ENCODE data around the gene EXOC3L1.
A peak's percentile ranks its signal among the peaks of the same experiment; 100 is the strongest.

The EXOC3L1 gene

DNA sequence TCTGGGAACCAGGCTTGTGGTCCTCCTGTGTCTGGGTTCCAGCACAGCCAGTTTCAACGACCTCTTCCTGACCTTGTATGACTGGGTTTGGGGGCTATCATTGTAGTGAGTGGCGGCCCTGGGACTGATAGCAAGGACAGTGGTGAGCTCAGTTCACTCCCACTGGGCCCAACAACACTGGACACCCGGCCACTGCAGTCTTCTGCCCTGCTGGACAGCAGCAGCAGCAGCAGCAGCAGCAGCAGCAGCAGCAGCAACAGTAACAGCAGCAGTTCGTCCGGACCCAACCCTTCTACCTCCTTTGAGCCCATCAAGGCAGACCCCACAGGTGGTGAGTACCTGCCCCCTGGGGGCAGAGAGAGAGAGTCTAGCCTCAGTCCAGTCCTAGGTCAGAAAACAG, 5.7 kb upstream of the EXOC3L1 start:
- FAIRE-seq: no peak

DNA sequence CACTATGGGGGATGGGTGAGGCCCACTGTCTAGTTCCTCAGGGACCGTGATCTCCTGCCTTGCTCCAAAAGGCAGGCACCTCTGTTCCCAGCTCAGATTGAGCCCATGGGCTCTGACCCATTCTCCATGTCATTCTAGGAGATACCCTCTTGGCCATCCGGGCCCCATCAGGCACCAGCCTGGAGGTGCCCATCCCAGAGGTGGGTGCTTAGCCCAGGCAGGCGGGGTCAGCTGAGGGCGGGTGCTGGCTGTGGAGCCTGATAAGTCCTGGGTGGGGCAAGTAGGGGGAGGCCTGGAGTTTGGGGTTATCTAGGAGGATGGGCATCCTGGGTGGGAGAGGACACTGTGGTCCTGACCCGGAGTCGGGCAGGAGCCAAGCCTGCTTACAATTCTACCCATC, 4.3 kb upstream of the EXOC3L1 start:
- FAIRE-seq: no peak

DNA sequence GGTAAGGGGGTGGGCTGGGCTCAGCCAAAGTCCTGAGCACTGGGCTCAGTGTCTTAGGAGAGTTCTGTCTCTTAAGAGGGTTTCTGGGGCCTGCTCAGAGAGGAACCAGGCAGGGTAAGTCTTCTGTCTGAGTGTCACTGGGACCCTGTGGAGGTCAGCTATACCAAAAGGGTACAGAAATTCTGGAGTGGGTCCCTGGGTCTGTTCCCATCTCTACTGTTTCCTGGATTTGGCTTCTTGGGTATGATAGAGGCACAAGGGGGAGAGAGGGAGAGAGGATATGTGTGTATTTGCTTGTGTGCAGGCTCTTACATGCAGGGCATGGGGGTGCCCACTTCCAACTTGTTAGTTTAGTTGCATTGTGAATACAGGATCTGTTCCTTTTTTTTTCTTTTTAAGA, 3.6 kb upstream of the EXOC3L1 start:
- no peak for FAIRE-seq

- no peak for FAIRE-seq
Measured at GRCh38 chr16:67192781-67193361, 2.9 kb upstream of the EXOC3L1 start.

GRCh38 chr16:67191995-67192681, 2.2 kb upstream of the EXOC3L1 start, which contains the start of gene E2F4:
TSS of gene E2F4 (plus strand) at chr16:67192155. CDS start at chr16:67192228, 73 bp downstream.
- FAIRE-seq: peak; percentile 77

- no peak for FAIRE-seq
Measured at GRCh38 chr16:67191411-67191994, 1.6 kb upstream of the EXOC3L1 start.

- no peak for FAIRE-seq
Measured at GRCh38 chr16:67190448-67191399, 788 bp upstream of the EXOC3L1 start.

- FAIRE-seq: no peak
Measured at GRCh38 chr16:67188798-67189197, 1.1 kb downstream of the EXOC3L1 start.

DNA sequence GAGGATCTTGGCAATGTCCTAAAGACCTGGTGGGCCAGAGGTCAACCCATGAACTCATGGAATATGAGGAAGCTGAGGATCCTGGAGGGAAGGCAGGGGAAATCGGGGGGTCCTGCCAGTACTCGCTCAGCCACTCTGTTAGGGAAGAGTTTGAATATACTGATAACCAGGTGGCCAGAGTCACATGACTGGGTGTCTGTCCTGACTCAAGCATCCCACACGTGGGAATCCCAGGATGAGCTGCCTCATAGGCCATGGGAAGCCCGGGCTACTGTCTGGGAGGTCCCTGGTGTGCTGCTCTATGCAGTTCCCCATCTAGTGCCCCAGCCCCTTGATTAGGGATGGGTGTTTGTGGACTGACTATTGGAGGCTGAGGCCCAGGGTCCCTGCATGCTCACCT, 1.6 kb downstream of the EXOC3L1 start:
- no peak for FAIRE-seq

GRCh38 chr16:67187175-67187890, 2.6 kb downstream of the EXOC3L1 start:
- FAIRE-seq: no peak

DNA sequence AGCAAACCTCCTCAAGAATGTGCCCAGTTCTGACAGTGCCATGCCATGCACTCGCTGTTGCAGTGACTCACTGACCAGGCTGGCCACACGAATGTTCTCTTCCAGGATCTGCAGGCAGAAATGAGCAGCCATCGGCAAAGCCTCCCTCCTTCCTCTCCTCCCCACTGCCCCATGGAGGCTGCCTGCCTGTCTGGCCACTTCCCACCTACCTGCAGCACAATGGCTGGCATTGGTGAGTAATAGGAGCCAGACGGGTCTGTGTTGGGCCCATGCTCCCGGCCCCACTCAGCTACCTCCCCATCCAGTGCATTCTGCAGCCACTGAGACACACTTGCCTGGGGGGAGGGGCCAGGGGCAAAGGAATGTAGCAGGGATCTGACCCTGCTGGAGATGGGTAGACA, 3.4 kb downstream of the EXOC3L1 start:
- FAIRE-seq: no peak

GRCh38 chr16:67185651-67186134, 4.2 kb downstream of the EXOC3L1 start:
- no peak for FAIRE-seq

DNA sequence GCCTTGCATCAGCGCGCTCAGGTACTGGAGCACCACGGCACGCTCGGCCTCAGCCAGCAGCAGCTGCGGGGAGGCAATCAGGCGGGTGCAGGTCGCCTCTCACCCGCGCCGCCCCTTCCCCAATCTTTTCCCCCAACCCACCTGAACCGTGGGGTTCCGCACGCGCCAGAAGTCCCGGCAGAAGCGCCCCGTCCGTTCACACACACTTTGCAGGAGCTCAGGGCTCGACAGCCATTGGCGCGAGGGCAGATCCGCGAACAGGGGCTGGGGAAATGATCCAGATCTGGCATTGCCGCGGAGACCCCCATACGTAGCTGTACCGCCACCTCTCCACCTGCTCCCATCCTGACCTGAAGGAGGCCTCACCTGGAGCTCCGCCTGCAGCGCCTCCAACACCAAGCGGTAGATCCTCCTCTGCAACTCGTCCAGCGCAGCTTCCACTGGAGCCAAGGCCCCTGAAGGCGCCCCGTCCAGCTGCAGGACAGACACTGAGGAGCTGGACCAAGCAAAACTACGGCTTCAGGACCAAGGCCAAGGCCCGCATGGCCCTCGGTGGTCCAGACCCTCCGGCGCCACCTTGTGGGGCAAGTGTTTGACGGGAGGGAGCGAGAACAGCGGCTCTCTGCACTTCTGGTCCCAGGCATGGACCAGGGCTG, 4.8 kb downstream of the EXOC3L1 start:
- FAIRE-seq: peak; percentile 84

- FAIRE-seq: no peak
Measured at GRCh38 chr16:67184453-67184994, 5.4 kb downstream of the EXOC3L1 start.

GRCh38 chr16:67183627-67184452, 6.1 kb downstream of the EXOC3L1 start, which contains the start of gene MATCAP1:
TSS of gene MATCAP1 (minus strand) at chr16:67183963. CDS start at chr16:67180610, 3,353 bp downstream.
- peak; percentile 97 for FAIRE-seq

GRCh38 chr16:67183284-67183626, 6.7 kb downstream of the EXOC3L1 start:
- FAIRE-seq: no peak

DNA sequence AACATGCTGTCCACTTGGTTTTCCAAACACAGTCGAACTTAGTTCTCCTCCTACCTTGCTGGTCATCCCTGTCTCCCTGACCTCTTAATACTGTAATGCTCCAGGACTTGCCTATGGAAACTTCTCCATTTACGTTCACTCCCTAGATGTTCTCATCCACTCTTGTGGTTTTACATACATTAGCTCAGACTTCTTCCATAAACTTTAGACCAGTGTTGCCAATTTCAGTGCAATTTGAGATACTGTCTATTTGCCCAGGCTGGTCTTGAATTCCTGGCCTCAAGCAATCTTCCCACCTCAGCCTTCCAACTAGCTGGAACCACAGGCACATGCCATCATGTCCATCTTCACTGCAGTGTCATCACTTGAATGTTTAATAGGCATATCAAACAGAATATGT, 7.6 kb downstream of the EXOC3L1 start:
- no peak for FAIRE-seq

GRCh38 chr16:67181346-67181745, 8.6 kb downstream of the EXOC3L1 start:
- no peak for FAIRE-seq

DNA sequence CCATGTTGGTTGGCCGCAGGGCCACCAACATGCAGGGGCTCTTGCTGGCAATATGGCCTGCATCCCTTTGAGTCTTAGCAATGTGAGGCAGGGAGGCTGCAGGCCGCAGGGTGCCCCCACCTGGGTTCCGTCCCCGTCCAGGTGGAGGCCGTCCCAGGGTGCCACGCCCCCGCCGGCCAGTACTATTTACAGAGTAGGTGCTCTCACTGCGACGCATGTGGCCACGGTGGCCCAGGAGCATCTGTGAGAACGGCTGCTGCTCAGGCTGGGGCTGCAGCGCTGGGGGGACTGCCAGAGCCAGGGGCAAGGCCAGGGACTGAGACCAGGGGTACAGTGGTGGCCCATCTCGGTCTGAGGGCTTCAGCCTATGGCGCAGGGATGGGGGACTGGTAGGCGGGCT, 9.8 kb downstream of the EXOC3L1 start:
- FAIRE-seq: no peak

GRCh38 chr16:67179421-67180080, 10.4 kb downstream of the EXOC3L1 start:
- no peak for FAIRE-seq

All from G401.6 (cell line).